Lower lobe of right lung (tissue), 2 donors: Measurements from ENCODE around the gene PID1. TPM values are rescaled to one million over a fixed set of nuclear protein-coding genes. Genes with fewer than 3 reads are reported as not detected.

Source experiments
- ATAC-seq, 2 donors: fragments of 200-7000 bp; cut with Tn5 transposase; one replicate each; pipeline ENCODE4 v1.9.1; 2020 to 2022; ENCODE audit warnings: mild to moderate bottlenecking in 2 of 2, moderate library complexity in 2 of 2
- DNase-seq: peaks from one replicate; pipeline ENCODE4 v3.0.0-alpha.2; 2020
- H3K27ac ChIP-seq: fragments of 200-600 bp; one replicate; pipeline ENCODE4 v1.8.0; 2022
- H3K27me3 ChIP-seq: fragments of 200-600 bp; one replicate; pipeline ENCODE4 v1.8.0; 2022; ENCODE audit warnings: low read depth
- H3K36me3 ChIP-seq: fragments of 200-600 bp; one replicate; pipeline ENCODE4 v1.8.0; 2022; ENCODE audit warnings: mild to moderate bottlenecking
- H3K4me1 ChIP-seq: fragments of 200-600 bp; one replicate; pipeline ENCODE4 v1.8.0; 2022
- H3K4me3 ChIP-seq: fragments of 200-600 bp; one replicate; pipeline ENCODE4 v1.8.0; 2022; ENCODE audit warnings: mild to moderate bottlenecking
- H3K9me3 ChIP-seq: fragments of 200-600 bp; one replicate; pipeline ENCODE4 v1.8.0; 2022
- CTCF ChIP-seq: fragments of 200-600 bp; IDR thresholded peaks from one replicate; pipeline ENCODE4 v1.8.0; 2022; ENCODE audit warnings: antibody characterized with exemption, mild to moderate bottlenecking
- intact Hi-C: fragments of 100-400 bp; cut with DNase I; formaldehyde crosslinking; loops from one replicate; pipeline ENCODE4 v1.11.0; 2022
- total RNA-seq: library from RNA; stranded (reverse); fragmentation: NEBNext Ultra II Directional; extraction: Animal tissue kit (Norgen Biotek cat#: 25700); gene quantifications from one replicate; pipeline ENCODE4 v1.2.1, GENCODE V29; 2021
- donor health status: DM: no; HTN: yes; CAD: no; lungs with severe emphysema.

Gene PID1
- total RNA-seq, 1 donor from 2014 or later = 48.0 TPM

DNA sequence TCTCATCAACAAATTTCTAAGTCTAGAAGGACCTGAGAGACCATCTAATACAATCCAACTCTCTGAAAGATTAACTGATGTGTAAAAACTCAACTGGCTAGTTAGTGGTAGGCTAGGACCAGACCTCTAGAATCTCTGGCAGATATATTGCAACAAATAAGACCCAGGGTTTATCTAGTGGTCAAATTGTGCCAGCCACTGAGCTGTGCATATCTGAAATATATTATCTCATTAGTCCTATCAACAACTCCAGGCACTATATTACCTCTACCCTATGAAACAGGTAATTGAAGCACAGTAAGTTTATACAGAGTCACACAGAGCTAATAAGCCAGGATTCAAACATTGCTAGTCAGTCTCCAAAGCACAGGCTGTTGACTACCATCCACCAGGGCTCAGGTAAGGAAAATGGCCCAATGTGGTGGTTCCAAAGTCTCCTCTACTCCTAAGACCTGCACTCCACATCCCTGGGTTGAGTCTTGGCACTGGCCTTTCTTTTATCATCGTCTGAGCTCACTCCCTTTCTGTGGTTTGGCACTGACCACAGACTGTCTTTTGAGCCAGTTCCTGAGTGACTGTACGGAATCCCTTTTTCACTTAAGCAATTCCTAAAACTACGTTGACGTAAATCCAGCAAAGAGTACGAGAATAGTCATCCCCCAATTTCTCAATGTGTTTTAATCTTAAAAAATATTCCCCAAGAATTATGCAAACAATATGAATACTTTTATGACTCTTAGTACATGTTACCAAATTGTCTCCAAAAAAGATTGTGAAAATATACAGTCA is 11.9 kb upstream of the PID1 start:
- H3K9me3 ChIP-seq = no peaks in the 10 kb centered on the region

DNA sequence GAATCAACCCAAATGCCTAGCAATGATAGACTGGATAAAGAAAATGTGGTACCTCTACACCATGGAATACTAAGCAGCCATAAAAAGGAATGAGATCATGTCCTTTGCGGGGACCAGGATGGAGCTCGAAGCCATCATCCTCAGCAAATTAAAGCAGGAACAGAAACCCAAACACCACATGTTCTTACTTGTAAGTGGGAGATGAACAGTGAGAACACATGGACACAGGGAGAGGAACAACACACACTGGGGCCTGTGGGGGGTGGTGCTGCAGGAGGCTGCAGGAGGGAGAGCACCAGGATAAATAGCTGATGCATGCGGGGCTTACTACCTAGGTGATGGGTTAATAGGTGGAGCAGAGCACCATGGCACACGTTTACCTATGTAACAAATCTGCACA is 8.4 kb upstream of the PID1 start:
- Histone ChIP-seq H3K27me3 (no peaks in the 10 kb centered on the region), H3K27ac (no peak overlapping the region), H3K36me3 (no peaks in the 10 kb centered on the region), H3K4me3 (no peak overlapping the region), H3K9me3 (no peaks in the 10 kb centered on the region), H3K4me1 (no peaks in the 10 kb centered on the region)
- DNase-seq = no peak
- ATAC-seq = no peak
- intact Hi-C loops = no loop called here
- no peak for TF ChIP-seq CTCF

More for the DNA sequence above, 11.9 kb upstream of the PID1 start:
- DNase-seq (no peak), ATAC-seq (peak; percentile 80 to 90)
- no peaks in the 10 kb centered on the region for H3K4me1 ChIP-seq
- H3K4me3 ChIP-seq = no peak overlapping the region
- intact Hi-C loops = no loop called here
- H3K27ac ChIP-seq = no peak overlapping the region
- no peaks in the 10 kb centered on the region for H3K36me3 ChIP-seq
- no peaks in the 10 kb centered on the region for H3K27me3 ChIP-seq
- TF ChIP-seq CTCF = no peak

DNA sequence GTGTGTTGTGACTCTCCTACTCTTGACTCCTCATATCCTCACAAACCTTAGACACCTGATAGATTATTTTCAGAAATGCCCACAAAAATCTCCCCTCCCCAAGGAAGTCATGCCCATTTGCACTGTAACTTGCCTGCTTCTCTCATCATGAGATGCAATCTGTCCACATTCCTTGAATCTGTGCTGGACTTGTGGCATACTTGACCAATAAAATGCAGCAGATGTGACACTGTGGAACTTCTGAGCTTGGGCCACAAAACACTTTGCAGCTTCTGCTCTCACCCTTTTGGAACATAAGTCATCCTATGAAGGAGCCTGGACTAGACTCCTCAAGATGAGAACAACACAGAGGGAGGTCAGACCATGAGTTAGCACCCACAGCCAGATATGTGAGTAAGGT is 4.4 kb upstream of the PID1 start:
- Histone ChIP-seq H3K4me3 (no peak overlapping the region), H3K27ac (no peak overlapping the region), H3K36me3 (no peaks in the 10 kb centered on the region), H3K9me3 (no peaks in the 10 kb centered on the region), H3K4me1 (peaks cover 19% of the 10 kb centered on the region), H3K27me3 (no peaks in the 10 kb centered on the region)
- DNase-seq (no peak), ATAC-seq (no peak)
- no peak for TF ChIP-seq CTCF
- intact Hi-C loops = no loop called here

GRCh38 chr2:229273723-229274338 is 2.7 kb upstream of the PID1 start:
- no peak overlapping the region for H3K27ac ChIP-seq
- H3K4me3 ChIP-seq = peak overlapping the region; percentile 28
- H3K27me3 ChIP-seq = no peaks in the 10 kb centered on the region
- peak; percentile 80 for TF ChIP-seq CTCF
- H3K9me3 ChIP-seq = no peaks in the 10 kb centered on the region
- H3K4me1 ChIP-seq = peaks cover 19% of the 10 kb centered on the region
- no peaks in the 10 kb centered on the region for H3K36me3 ChIP-seq
- DNase-seq (peak; percentile 64), ATAC-seq (peak; percentile 85 to 89)
- intact Hi-C loops = no loop called here

DNA sequence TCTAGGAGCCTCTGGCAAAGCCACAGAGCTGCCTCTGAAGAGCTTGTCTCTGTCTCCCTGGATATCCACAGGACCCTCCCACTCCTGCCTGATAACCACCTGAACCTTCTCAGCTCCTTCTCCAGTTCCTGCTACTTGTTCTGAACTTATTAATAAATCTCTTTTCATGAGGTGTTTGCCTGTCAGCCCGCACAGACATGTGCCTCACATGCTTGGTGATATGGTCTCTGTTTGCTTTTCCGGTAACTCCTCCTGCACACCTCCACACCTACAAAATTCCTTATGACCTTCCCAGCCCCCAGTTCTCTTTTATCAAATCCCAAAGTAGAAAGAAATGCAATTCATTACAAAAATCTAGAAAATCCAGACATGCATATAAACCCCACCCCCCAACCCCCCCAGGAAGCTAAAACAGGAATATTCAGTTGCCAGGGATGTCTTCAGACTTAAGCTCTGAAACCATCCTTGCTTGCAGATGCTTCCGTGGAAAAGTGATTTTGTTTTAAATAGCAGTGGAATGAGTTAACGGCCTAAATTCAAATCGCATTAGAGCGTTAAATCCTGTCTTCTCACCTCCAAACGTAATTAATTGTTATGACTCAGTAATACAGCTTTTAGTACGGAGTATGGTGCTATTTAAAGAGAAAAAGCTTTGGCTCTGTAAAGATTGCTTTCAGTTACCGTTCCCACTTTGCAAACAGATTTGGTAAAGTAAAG is 2.1 kb upstream of the PID1 start:
- no peak for ATAC-seq
- no peaks in the 10 kb centered on the region for H3K9me3 ChIP-seq
- no peak for DNase-seq
- peaks cover 19% of the 10 kb centered on the region for H3K4me1 ChIP-seq
- H3K4me3 ChIP-seq = peak overlapping the region; percentile 28
- intact Hi-C loops = no loop called here
- H3K27me3 ChIP-seq = no peaks in the 10 kb centered on the region
- no peak overlapping the region for H3K27ac ChIP-seq
- TF ChIP-seq CTCF = no peak
- no peaks in the 10 kb centered on the region for H3K36me3 ChIP-seq
